Measurements from ENCODE around the gene RALA.
A peak's percentile ranks its signal among the peaks of the same experiment; 100 is the strongest.

- TF ChIP-seq CTCF (IDR thresholded peaks at IDR 0.05) (peak; percentile 17 to 27 (median 19)), POLR2A (IDR thresholded peaks at IDR 0.05) (no peak)
Observed at GRCh38 chr7:39741942-39742623, 118.7 kb downstream of the RALA start.
